GM18520 (cell line): Measurements from ENCODE around the gene EDEM2.
"Not testable (repeated sequence)": the region's sequence is repeated elsewhere in the genome, so short reads cannot be mapped to it uniquely, and the experiment has no call there.

Experiments used
- ATAC-seq: cut with Tn5 transposase; IDR thresholded peaks from one replicate; pipeline ENCODE4 v1.9.1; 2021; ENCODE audit not compliant: unreplicated experiment

EDEM2 gene

GRCh38 chr20:35088231-35089145 is 58.6 kb downstream of the EDEM2 start:
- no peak for ATAC-seq

- ATAC-seq, result no peak
Measured at GRCh38 chr20:35087791-35088190, 59.3 kb downstream of the EDEM2 start.

DNA sequence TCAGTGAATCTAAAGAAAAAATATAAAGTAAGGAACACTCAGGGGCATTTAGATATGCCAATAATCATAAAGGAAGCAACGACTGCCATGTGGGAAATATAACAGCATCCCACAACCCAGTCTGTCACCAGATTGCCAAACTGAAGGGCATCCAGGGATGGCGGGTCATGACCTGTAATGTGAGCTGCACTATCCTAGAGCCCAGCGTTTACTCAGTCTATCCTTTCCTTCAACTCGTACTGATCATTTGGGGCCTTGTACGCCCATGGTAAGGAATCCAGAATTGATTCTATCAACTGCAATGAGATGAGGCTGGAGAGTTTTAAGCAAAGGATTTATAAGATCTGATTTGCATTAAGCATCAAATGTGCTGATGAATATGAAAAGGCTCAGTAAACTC is 59.8 kb downstream of the EDEM2 start:
- no peak for ATAC-seq

- ATAC-seq, result no peak
Measured at GRCh38 chr20:35085477-35086225, 61.5 kb downstream of the EDEM2 start.

- no peak for ATAC-seq
Measured at GRCh38 chr20:35084998-35085397, 62.1 kb downstream of the EDEM2 start.

DNA sequence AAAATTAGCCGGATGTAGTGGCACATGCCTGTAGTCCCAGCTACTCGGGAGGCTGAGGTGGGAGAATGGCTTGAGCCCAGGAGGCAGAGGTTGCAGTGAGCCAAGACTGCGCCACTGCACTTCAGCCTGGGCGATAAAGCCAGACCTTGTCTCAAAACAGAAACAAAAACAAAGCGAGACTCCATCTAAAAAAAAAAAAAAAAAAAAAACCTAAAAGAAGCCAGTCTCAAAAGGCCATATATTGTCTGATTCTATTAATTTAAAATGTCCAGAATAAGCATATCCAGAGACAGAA is 66.8 kb downstream of the EDEM2 start:
- ATAC-seq, result not testable (repeated sequence)

GRCh38 chr20:35079472-35080347 is 67.4 kb downstream of the EDEM2 start:
- no peak for ATAC-seq

GRCh38 chr20:35077872-35078271 is 69.3 kb downstream of the EDEM2 start:
- ATAC-seq, result no peak

GRCh38 chr20:35077341-35077740 is 69.8 kb downstream of the EDEM2 start:
- ATAC-seq, result no peak

- ATAC-seq, result not testable (repeated sequence)
Measured at GRCh38 chr20:35071436-35072153, 75.5 kb downstream of the EDEM2 start.

- ATAC-seq, result no peak
Measured at GRCh38 chr20:35066194-35066593, 80.9 kb downstream of the EDEM2 start.
